H1 (cell line): ENCODE results near the gene MYO1D. TPM values are rescaled to one million over a fixed set of nuclear protein-coding genes. Genes with fewer than 3 reads are reported as not detected.

Experiments
- CTCF ChIA-PET: fragments of 300-600 bp; sonication (Branson Sonifier 250); formaldehyde crosslinking; loops from one replicate; lab custom pipeline; 2021; ENCODE audit not compliant: partially characterized antibody; lab: Charles Lee
- POLR2A ChIA-PET: fragments of 300-600 bp; sonication (Branson Sonifier 250); formaldehyde crosslinking; loops from one replicate; lab custom pipeline; 2021; ENCODE audit warnings: inconsistent platforms; ENCODE audit not compliant: partially characterized antibody; lab: Charles Lee
- DNase-seq, 2 experiments: peaks; one replicate each; pipeline versions ENCODE4 v3.0.0 to v3.0.0-alpha.2; 2010 to 2022; ENCODE audit warnings: low spot score in 2 of 2, low read depth in 1 of 2, mixed read lengths in 1 of 2
- FAIRE-seq: peaks from 2 replicates; lab custom pipeline; 2011; peaks lifted over from hg19 to GRCh38; lab: Jason Lieb, UNC
- H2AFZ ChIP-seq: 2 replicates; pipeline ENCODE4 v1.8.1; 2012; ENCODE audit warnings: low read length, inconsistent platforms
- H2AK5ac ChIP-seq: 2 replicates; pipeline ENCODE4 v1.6.1; 2013; ENCODE audit warnings: low read depth, low read length
- H2BK120ac ChIP-seq: replicated peaks from 2 replicates; pipeline ENCODE3; 2013; ENCODE audit warnings: low read depth, low read length, inconsistent platforms
- H2BK12ac ChIP-seq: 2 replicates; pipeline ENCODE4 v1.6.1; 2013; ENCODE audit warnings: low read depth, low read length
- H2BK15ac ChIP-seq: 2 replicates; pipeline ENCODE4 v1.6.1; 2013; ENCODE audit warnings: low read length
- H2BK20ac ChIP-seq: 2 replicates; pipeline ENCODE4 v1.6.1; 2013; ENCODE audit warnings: low read length
- H2BK5ac ChIP-seq: 2 replicates; pipeline ENCODE4 v1.6.1; 2013; ENCODE audit warnings: low read depth, low read length
- H3K14ac ChIP-seq: 2 replicates; pipeline ENCODE4 v1.6.1; 2013; ENCODE audit warnings: inconsistent platforms; ENCODE audit not compliant: insufficient read length
- H3K18ac ChIP-seq: 2 replicates; pipeline ENCODE4 v1.6.1; 2013; ENCODE audit warnings: low read length; ENCODE audit errors: extremely low read depth
- H3K23ac ChIP-seq: 2 replicates; pipeline ENCODE4 v1.6.1; 2013; ENCODE audit warnings: inconsistent platforms; ENCODE audit not compliant: insufficient read length
- H3K23me2 ChIP-seq: 2 replicates; pipeline ENCODE4 v1.6.1; 2013; ENCODE audit warnings: low read depth, low read length
- H3K27ac ChIP-seq: 2 replicates; pipeline ENCODE4 v1.6.1; 2011; ENCODE audit warnings: low read depth, low read length, inconsistent platforms
- H3K27me3 ChIP-seq, 4 experiments: replicated peaks in 1 of 4; 1 replicate in 1 of 4; 2 replicates in 3 of 4; pipeline versions ENCODE4 v1.6.1 to v1.8.1; 2011 to 2013; ENCODE audit warnings: low read length in 3 of 4, mild to moderate bottlenecking in 3 of 4, inconsistent platforms in 2 of 4, mixed read lengths in 2 of 4, moderate library complexity in 1 of 4; ENCODE audit not compliant: control insufficient read depth in 3 of 4, insufficient read depth in 3 of 4; ENCODE audit errors: extremely low read depth in 1 of 4
- H3K36me3 ChIP-seq, 4 experiments: 2 replicates each; pipeline versions ENCODE4 v1.6.1 to v1.8.1; 2011 to 2013; ENCODE audit warnings: mild to moderate bottlenecking in 4 of 4, low read length in 3 of 4, moderate library complexity in 2 of 4, control low read depth in 1 of 4, inconsistent platforms in 1 of 4; ENCODE audit not compliant: insufficient read depth in 4 of 4, control insufficient read depth in 2 of 4
- H3K4ac ChIP-seq: replicated peaks from 2 replicates; pipeline ENCODE3; 2013; ENCODE audit warnings: low read length, low read depth, mixed read lengths, inconsistent platforms; ENCODE audit not compliant: insufficient read length
- H3K4me1 ChIP-seq, 4 experiments: replicated peaks in 1 of 4; 1 replicate in 1 of 4; 2 replicates in 3 of 4; pipeline versions ENCODE4 v1.6.1 to v1.8.1; 2011 to 2013; ENCODE audit warnings: low read length in 3 of 4, inconsistent platforms in 2 of 4, mixed read lengths in 1 of 4; ENCODE audit not compliant: insufficient read depth in 4 of 4, control insufficient read depth in 3 of 4
- H3K4me2 ChIP-seq, 2 experiments: 2 replicates each; pipeline versions ENCODE4 v1.6.1 to v1.8.1; 2011 to 2013; ENCODE audit warnings: low read depth in 2 of 2, low read length in 2 of 2, control low read depth in 1 of 2, inconsistent platforms in 1 of 2, mild to moderate bottlenecking in 1 of 2; ENCODE audit not compliant: insufficient read depth in 1 of 2
- H3K4me3 ChIP-seq, 4 experiments: fragments of 200-600, 300-600 bp in 1 of 4; sonication (generic), shearing (Covaris generic), sonication (Bioruptor Twin) in 1 of 4; 2 replicates each; pipeline versions ENCODE4 v1.5.1 to v1.8.1; 2011 to 2016; ENCODE audit warnings: low read length in 4 of 4, low read depth in 3 of 4, control low read depth in 2 of 4, inconsistent platforms in 2 of 4, mild to moderate bottlenecking in 2 of 4, mixed read lengths in 1 of 4, moderate library complexity in 1 of 4; ENCODE audit not compliant: insufficient read depth in 2 of 4; ENCODE audit errors: extremely low read depth in 1 of 4
- H3K56ac ChIP-seq: replicated peaks from 2 replicates; pipeline ENCODE3; 2013; ENCODE audit warnings: low read depth, mild to moderate bottlenecking, mixed read lengths, low read length, inconsistent platforms; ENCODE audit not compliant: insufficient read length
- H3K79me1 ChIP-seq: 2 replicates; pipeline ENCODE4 v1.6.1; 2013; ENCODE audit warnings: low read depth, low read length, control low read depth
- H3K79me2 ChIP-seq, 2 experiments: 2 replicates each; pipeline versions ENCODE4 v1.6.1 to v1.8.1; 2012 to 2013; ENCODE audit warnings: low read length in 2 of 2, mild to moderate bottlenecking in 2 of 2, inconsistent platforms in 1 of 2; ENCODE audit not compliant: insufficient read depth in 2 of 2, control insufficient read depth in 1 of 2
- H3K9ac ChIP-seq, 4 experiments: replicated peaks in 1 of 4; 1 replicate in 1 of 4; 2 replicates in 3 of 4; pipeline versions ENCODE4 v1.6.1 to v1.8.1; 2011 to 2013; ENCODE audit warnings: low read depth in 3 of 4, low read length in 3 of 4, control low read depth in 2 of 4, mild to moderate bottlenecking in 2 of 4, moderate library complexity in 2 of 4, inconsistent platforms in 1 of 4; ENCODE audit errors: extremely low read depth in 1 of 4
- H3K9me3 ChIP-seq, 2 experiments: 2 replicates each; pipeline versions ENCODE4 v1.6.1 to v1.8.1; 2012 to 2013; ENCODE audit warnings: mild to moderate bottlenecking in 2 of 2, moderate library complexity in 2 of 2, control low read depth in 1 of 2, inconsistent platforms in 1 of 2, low read depth in 1 of 2, low read length in 1 of 2, mixed read lengths in 1 of 2; ENCODE audit not compliant: insufficient read depth in 2 of 2
- H4K20me1 ChIP-seq, 2 experiments: replicated peaks in 1 of 2; 2 replicates each; pipeline versions ENCODE3 to v1.8.1; 2011 to 2013; ENCODE audit warnings: inconsistent platforms in 2 of 2, low read length in 2 of 2, mild to moderate bottlenecking in 1 of 2; ENCODE audit not compliant: insufficient read depth in 2 of 2, control insufficient read depth in 1 of 2
- H4K5ac ChIP-seq: 2 replicates; pipeline ENCODE4 v1.6.1; 2013; ENCODE audit warnings: low read length, low read depth, mixed read lengths, inconsistent platforms; ENCODE audit not compliant: insufficient read length
- H4K8ac ChIP-seq: 2 replicates; pipeline ENCODE4 v1.8.0; 2013; ENCODE audit warnings: mild to moderate bottlenecking, moderate library complexity, low read length, inconsistent platforms; ENCODE audit not compliant: insufficient read depth; ENCODE audit errors: extremely low read depth
- H4K91ac ChIP-seq: replicated peaks from 2 replicates; pipeline ENCODE3; 2013; ENCODE audit warnings: low read length, mixed read lengths, inconsistent platforms; ENCODE audit not compliant: insufficient read length
- ATF3 ChIP-seq: IDR thresholded peaks from 2 replicates; pipeline ENCODE4 v1.6.1; 2011; ENCODE audit warnings: low read depth, mild to moderate bottlenecking, low read length; ENCODE audit not compliant: insufficient read depth
- BCL11A ChIP-seq, 2 experiments: IDR thresholded peaks; one replicate each; pipeline ENCODE4 v1.6.1; 2011; ENCODE audit warnings: low read depth in 2 of 2, low read length in 2 of 2, mild to moderate bottlenecking in 2 of 2
- CTCF ChIP-seq, 3 experiments: IDR thresholded peaks; 1 replicate in 2 of 3; 2 replicates in 1 of 3; pipeline versions ENCODE4 v1.5.1 to v1.6.1; 2011; ENCODE audit warnings: low read length in 3 of 3, mild to moderate bottlenecking in 3 of 3, inconsistent platforms in 2 of 3, low read depth in 1 of 3, moderate library complexity in 1 of 3; ENCODE audit not compliant: insufficient read depth in 1 of 3; ENCODE audit errors: control extremely low read depth in 1 of 3
- HDAC6 ChIP-seq: IDR thresholded peaks from one replicate; pipeline ENCODE4 v1.7.1; 2012; ENCODE audit warnings: low read depth, mild to moderate bottlenecking, inconsistent platforms, low read length, moderate library complexity
- KDM1A ChIP-seq: fragments of 200-600, 300-600 bp; sonication (generic); IDR thresholded peaks from 2 replicates; pipeline ENCODE4 v1.7.1; 2016; ENCODE audit warnings: mild to moderate bottlenecking, low read length, borderline replicate concordance
- SAP30 ChIP-seq: fragments of 300-600 bp; sonication (generic); IDR thresholded peaks from 2 replicates; pipeline ENCODE4 v1.7.1; 2012; ENCODE audit warnings: low read length, moderate library complexity, mild to moderate bottlenecking, inconsistent platforms; ENCODE audit not compliant: insufficient read depth, insufficient replicate concordance
- TBP ChIP-seq: IDR thresholded peaks from 2 replicates; pipeline ENCODE4 v1.6.1; 2011; ENCODE audit warnings: low read depth, low read length, improper control_type of control experiment
- YY1 ChIP-seq: IDR thresholded peaks from 2 replicates; pipeline ENCODE4 v1.6.1; 2011; ENCODE audit warnings: low read depth, mild to moderate bottlenecking, low read length
- WGBS, 2 experiments: shearing (Covaris generic) in 1 of 2; methylation state at CpG; one replicate each; pipeline versions ENCODE4 v1.1.6 to v1.1.7; 2013 to 2015; ENCODE audit warnings: low lambda C conversion rate in 2 of 2, mixed read lengths in 2 of 2, inconsistent platforms in 1 of 2, low coverage in 1 of 2, missing lambda C conversion rate in 1 of 2; ENCODE audit not compliant: insufficient replicate concordance in 2 of 2, insufficient coverage in 1 of 2, insufficient read length in 1 of 2; ENCODE audit errors: extremely low coverage in 1 of 2, missing lambda C conversion rate in 1 of 2; 5-methylcytosine and 5-hydroxymethylcytosine counted together
- polyA plus RNA-seq, 7 experiments: library from polyadenylated mRNA; depleted of rRNA in 3 of 7; stranded (reverse) in 5 of 7; unstranded in 2 of 7; fragments of >200 nt in 5 of 7; fragments of 200-250 nt in 2 of 7; gene quantifications; 1 replicate in 5 of 7; 2 replicates in 1 of 7; 4 replicates in 1 of 7; pipeline versions ENCODE4 v1.2.1 to v1.2.3, GENCODE V29; 2011 to 2013; ENCODE audit warnings: missing spikeins in 2 of 7, mixed read lengths in 2 of 7
- total RNA-seq: library from RNA; stranded (reverse); fragmentation: NEBNext Ultra II Directional; extraction: Animal tissue kit (Norgen Biotek cat#: 25700); gene quantifications from 2 replicates; pipeline ENCODE4 v1.2.1, GENCODE V29; 2021

Gene MYO1D
- total and polyA plus RNA-seq, 2 of the 8 experiments (the other 6 are each of a cell fraction or from before 2014, with no cell fraction given): 6.5 to 25.4 TPM

GRCh38 chr17:32780721-32781120 is 96.2 kb downstream of the MYO1D start:
- Histone ChIP-seq H2BK12ac (no peak overlapping the region), H3K79me1 (no peaks in the 10 kb centered on the region; the same call in 1 of the 2 replicates), H3K4me3 (no peak overlapping the region), H2BK15ac (no peak overlapping the region), H3K18ac (no peak overlapping the region), H3K56ac (no peak overlapping the region), H2BK5ac (no peak overlapping the region), H4K5ac (no peak overlapping the region), H3K9ac (no peak overlapping the region), H3K79me2 (no peaks in the 10 kb centered on the region), H4K8ac (no peak overlapping the region), H3K4me2 (no peak overlapping the region), H3K27me3 (no peaks in the 10 kb centered on the region), H3K23me2 (no peaks in the 10 kb centered on the region; the same call in 1 of the 2 replicates), H2BK120ac (no peak overlapping the region), H3K23ac (no peak overlapping the region), H4K20me1 (peaks cover 0 to 2% of the 10 kb centered on the region in 2 experiments), H3K14ac (no peak overlapping the region), H3K4me1 (no peaks in the 10 kb centered on the region), H3K4ac (no peak overlapping the region), H3K27ac (no peak overlapping the region), H2AFZ (no peak overlapping the region), H2BK20ac (no peak overlapping the region), H2AK5ac (no peak overlapping the region), H3K9me3 (no peaks in the 10 kb centered on the region), H4K91ac (no peak overlapping the region), H3K36me3 (no peaks in the 10 kb centered on the region)
- FAIRE-seq (no peak), DNase-seq (no peak)
- TF ChIP-seq HDAC6: no peak
- TF ChIP-seq BCL11A (IDR thresholded peaks at IDR 0.05; ENCODE audit: low read depth in 2 of 2, low read length in 2 of 2): no peak
- TF ChIP-seq CTCF (IDR thresholded peaks at IDR 0.05; ENCODE audit: control extremely low read depth in 1 of 3, insufficient read depth in 1 of 3, low read depth in 1 of 3, low read length in 3 of 3): peak in 1 of 3 experiments; percentile 2; a peak in 1 of 4 replicates
- TF ChIP-seq KDM1A: no peak
- no peak for TF ChIP-seq SAP30
- no peak for TF ChIP-seq ATF3
- TF ChIP-seq YY1: no peak
- no peak for TF ChIP-seq TBP
- ChIA-PET POLR2A (no interaction called here), CTCF (interaction anchor here (3.6 to 5.8 kb wide), 4 partner anchors 96 to 162 kb away, joined by 18 to 77 read pairs (median 38); partner anchors contain the start of gene MYO1D)
- WGBS, 2 experiments: 87% methylated on average over 6 of the region's 6 CpGs; no CpG with 5 or more reads in 1 of the 2 experiments
